CD4-positive, alpha-beta T cell treated with Interleukin-15 for 1 hour (primary cell): Measurements from ENCODE around the gene SLC35A1.

Experiments
- DNase-seq: peaks from one replicate; pipeline ENCODE4 v3.0.0-alpha.2; 2020

Gene SLC35A1

GRCh38 chr6:87534377-87535047 is 61.7 kb downstream of the SLC35A1 start:
- DNase-seq: no peak

GRCh38 chr6:87538510-87539260 is 65.9 kb downstream of the SLC35A1 start:
- no peak for DNase-seq

GRCh38 chr6:87539554-87539953 is 66.8 kb downstream of the SLC35A1 start:
- no peak for DNase-seq

GRCh38 chr6:87540539-87540938 is 67.8 kb downstream of the SLC35A1 start:
- DNase-seq: no peak

- no peak for DNase-seq
Observed at GRCh38 chr6:87541041-87541440, 68.3 kb downstream of the SLC35A1 start.

GRCh38 chr6:87541744-87542143 is 69.0 kb downstream of the SLC35A1 start:
- DNase-seq: no peak

- no peak for DNase-seq
Observed at GRCh38 chr6:87543696-87544473, 71.1 kb downstream of the SLC35A1 start.

- DNase-seq: no peak
Observed at GRCh38 chr6:87544474-87544735, 71.6 kb downstream of the SLC35A1 start.

- DNase-seq: no peak
Observed at GRCh38 chr6:87551799-87552198, 79.0 kb downstream of the SLC35A1 start.

GRCh38 chr6:87553159-87553765 is 80.5 kb downstream of the SLC35A1 start:
- no peak for DNase-seq

- no peak for DNase-seq
Observed at GRCh38 chr6:87555506-87555905, 82.7 kb downstream of the SLC35A1 start.

GRCh38 chr6:87558446-87558845 is 85.7 kb downstream of the SLC35A1 start:
- DNase-seq: no peak

GRCh38 chr6:87561017-87561416 is 88.2 kb downstream of the SLC35A1 start:
- no peak for DNase-seq
